ENCODE measurements around the gene CENPA.

DNA sequence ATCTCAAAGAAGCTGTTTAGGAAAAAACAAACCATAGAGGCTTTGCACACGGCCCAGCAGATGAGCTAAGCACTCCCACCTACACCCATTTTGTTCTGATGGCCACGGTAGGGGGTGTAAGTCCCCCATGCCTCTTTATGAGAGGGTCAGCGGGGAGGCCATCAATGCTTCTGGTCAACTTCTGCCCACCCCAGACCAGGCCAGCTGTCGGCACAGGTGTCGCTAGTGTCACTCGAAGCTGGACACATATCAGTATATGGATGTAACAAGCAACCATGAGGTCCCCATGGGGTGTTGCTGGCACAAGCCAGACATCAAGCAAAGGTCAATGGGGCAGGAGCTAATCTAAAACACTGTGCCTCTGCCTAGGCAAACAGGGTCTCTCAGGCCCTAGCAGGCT lies 45.5 kb upstream of the CENPA start:
- TF ChIP-seq, protein P1, sequence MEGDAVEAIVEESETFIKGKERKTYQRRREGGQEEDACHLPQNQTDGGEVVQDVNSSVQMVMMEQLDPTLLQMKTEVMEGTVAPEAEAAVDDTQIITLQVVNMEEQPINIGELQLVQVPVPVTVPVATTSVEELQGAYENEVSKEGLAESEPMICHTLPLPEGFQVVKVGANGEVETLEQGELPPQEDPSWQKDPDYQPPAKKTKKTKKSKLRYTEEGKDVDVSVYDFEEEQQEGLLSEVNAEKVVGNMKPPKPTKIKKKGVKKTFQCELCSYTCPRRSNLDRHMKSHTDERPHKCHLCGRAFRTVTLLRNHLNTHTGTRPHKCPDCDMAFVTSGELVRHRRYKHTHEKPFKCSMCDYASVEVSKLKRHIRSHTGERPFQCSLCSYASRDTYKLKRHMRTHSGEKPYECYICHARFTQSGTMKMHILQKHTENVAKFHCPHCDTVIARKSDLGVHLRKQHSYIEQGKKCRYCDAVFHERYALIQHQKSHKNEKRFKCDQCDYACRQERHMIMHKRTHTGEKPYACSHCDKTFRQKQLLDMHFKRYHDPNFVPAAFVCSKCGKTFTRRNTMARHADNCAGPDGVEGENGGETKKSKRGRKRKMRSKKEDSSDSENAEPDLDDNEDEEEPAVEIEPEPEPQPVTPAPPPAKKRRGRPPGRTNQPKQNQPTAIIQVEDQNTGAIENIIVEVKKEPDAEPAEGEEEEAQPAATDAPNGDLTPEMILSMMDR (IDR thresholded peaks at IDR 0.05; ENCODE audit: low read depth, low read length): no peak
- TF ChIP-seq EZH2phosphoT487 (IDR thresholded peaks at IDR 0.05; ENCODE audit: low read depth): no peak

Measured in OCI-LY3 (cell line).